ENCODE measurements around the gene ATXN1. TPM values are rescaled to one million over a fixed set of nuclear protein-coding genes. Genes with fewer than 3 reads are reported as not detected.

The ATXN1 gene
- total RNA-seq, 1 donor = 48.5 TPM

DNA sequence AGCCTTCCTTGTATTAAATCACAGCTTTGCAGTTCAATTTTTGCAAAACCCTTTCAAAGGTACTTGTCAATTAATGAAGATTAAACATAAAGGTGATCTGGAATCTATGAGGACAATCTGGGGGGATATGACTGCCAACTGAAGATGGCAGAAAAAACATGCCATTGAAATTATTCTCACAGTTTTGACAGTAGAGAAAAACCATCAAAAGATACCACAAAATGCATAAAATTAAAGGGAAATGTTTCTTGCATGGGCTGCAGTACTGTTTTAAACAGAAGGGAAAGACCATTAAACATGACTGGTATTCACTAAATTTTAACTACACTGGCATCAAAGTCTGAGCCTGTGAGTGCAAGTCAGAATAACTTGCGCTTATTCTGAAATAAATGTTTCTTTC, 194.2 kb downstream of the ATXN1 start:
- no peak for DNase-seq (ENCODE audit: insufficient read length, low spot score, missing footprints)
- H2AFZ ChIP-seq (ENCODE audit: low read length) = no peak overlapping the region
- TF ChIP-seq, protein P1, sequence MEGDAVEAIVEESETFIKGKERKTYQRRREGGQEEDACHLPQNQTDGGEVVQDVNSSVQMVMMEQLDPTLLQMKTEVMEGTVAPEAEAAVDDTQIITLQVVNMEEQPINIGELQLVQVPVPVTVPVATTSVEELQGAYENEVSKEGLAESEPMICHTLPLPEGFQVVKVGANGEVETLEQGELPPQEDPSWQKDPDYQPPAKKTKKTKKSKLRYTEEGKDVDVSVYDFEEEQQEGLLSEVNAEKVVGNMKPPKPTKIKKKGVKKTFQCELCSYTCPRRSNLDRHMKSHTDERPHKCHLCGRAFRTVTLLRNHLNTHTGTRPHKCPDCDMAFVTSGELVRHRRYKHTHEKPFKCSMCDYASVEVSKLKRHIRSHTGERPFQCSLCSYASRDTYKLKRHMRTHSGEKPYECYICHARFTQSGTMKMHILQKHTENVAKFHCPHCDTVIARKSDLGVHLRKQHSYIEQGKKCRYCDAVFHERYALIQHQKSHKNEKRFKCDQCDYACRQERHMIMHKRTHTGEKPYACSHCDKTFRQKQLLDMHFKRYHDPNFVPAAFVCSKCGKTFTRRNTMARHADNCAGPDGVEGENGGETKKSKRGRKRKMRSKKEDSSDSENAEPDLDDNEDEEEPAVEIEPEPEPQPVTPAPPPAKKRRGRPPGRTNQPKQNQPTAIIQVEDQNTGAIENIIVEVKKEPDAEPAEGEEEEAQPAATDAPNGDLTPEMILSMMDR (IDR thresholded peaks at IDR 0.05; ENCODE audit: extremely low read depth, low read depth, low read length) = no peak

DNA sequence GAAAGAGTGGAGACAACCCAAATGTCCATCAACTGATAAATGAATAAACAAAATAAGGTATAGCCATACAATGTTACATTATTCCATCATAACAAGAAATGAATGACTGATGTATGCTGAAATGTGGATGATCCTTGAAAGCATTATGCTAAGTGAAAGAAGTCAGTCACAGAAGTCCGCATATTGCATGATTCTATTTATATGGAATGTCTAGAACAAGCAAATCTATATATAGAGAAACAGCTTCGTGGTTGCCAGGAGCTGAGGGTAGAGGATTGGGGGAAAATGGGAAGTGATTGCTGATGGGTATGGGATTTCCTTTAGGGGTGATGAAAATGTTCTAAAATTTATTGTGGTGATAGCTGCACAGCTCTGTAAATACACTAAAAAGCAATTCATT, 196.8 kb downstream of the ATXN1 start:
- H3K9me3 ChIP-seq (ENCODE audit: low read depth, low read length) = no peaks in the 10 kb centered on the region
- peaks cover 20% of the 10 kb centered on the region for H3K4me1 ChIP-seq (ENCODE audit: insufficient read depth, low read length)
- H3K36me3 ChIP-seq (ENCODE audit: insufficient read depth, low read length) = no peaks in the 10 kb centered on the region
- H3K4me2 ChIP-seq (ENCODE audit: insufficient read depth, low read length) = peak overlapping the region; percentile 43
- no peaks in the 10 kb centered on the region for H3K79me2 ChIP-seq (ENCODE audit: insufficient read depth, low read length)
- H2AFZ ChIP-seq (ENCODE audit: low read length) = no peak overlapping the region
- peak; percentile 52 for DNase-seq (ENCODE audit: insufficient read length, low spot score, missing footprints)
- TF ChIP-seq, protein P1 (IDR thresholded peaks at IDR 0.05; ENCODE audit: extremely low read depth, low read depth, low read length) = no peak
- no peak overlapping the region for H3K4me3 ChIP-seq (ENCODE audit: insufficient read depth, low read length)
- no peak overlapping the region for H3K27ac ChIP-seq (ENCODE audit: low read depth, low read length)
- no peaks in the 10 kb centered on the region for H3K27me3 ChIP-seq (ENCODE audit: insufficient read depth, low read length)
- no peaks in the 10 kb centered on the region for H4K20me1 ChIP-seq (ENCODE audit: insufficient read depth, low read length)

More for the DNA sequence above, 194.2 kb downstream of the ATXN1 start:
- no peak overlapping the region for H3K4me2 ChIP-seq (ENCODE audit: insufficient read depth, low read length)
- H3K36me3 ChIP-seq (ENCODE audit: insufficient read depth, low read length) = no peaks in the 10 kb centered on the region
- H3K4me3 ChIP-seq (ENCODE audit: insufficient read depth, low read length) = no peak overlapping the region
- no peaks in the 10 kb centered on the region for H3K9me3 ChIP-seq (ENCODE audit: low read depth, low read length)
- H3K27me3 ChIP-seq (ENCODE audit: insufficient read depth, low read length) = no peaks in the 10 kb centered on the region
- H3K4me1 ChIP-seq (ENCODE audit: insufficient read depth, low read length) = peaks cover 20% of the 10 kb centered on the region
- no peak overlapping the region for H3K27ac ChIP-seq (ENCODE audit: low read depth, low read length)
- H4K20me1 ChIP-seq (ENCODE audit: insufficient read depth, low read length) = no peaks in the 10 kb centered on the region
- no peaks in the 10 kb centered on the region for H3K79me2 ChIP-seq (ENCODE audit: insufficient read depth, low read length)

DNA sequence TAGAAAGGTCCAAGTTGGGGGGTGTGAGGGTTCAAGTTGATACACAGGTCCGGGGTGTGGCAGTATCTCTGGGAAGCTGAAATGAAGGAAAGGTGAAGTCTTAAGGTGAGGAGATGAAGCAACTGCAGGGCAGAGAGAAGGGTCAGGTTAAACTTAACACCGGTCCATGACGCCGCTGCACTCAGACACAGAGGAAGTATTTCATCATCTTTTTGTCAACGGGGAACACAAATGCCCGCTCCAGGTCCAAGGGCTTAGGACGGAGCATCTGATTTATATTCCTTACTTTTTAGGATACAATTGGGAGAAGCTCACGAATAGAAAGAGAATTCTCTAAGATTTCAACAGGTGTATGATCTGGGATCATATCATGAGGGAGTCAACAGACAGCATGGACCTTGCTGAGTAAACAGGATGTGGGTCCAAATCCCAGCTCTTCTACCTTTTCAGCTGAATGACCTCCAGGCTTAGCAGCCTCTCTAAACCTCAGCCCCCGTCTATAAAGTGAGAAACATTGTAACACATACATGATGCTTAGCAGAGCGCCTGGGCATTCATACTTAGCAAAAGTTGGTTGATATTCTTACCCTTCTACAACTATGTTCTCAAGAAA, 197.5 kb downstream of the ATXN1 start:
- Histone ChIP-seq H3K79me2 (ENCODE audit: insufficient read depth, low read length) (no peaks in the 10 kb centered on the region), H4K20me1 (ENCODE audit: insufficient read depth, low read length) (no peaks in the 10 kb centered on the region), H3K4me2 (ENCODE audit: insufficient read depth, low read length) (peak overlapping the region; percentile 43), H3K9me3 (ENCODE audit: low read depth, low read length) (no peaks in the 10 kb centered on the region), H3K27me3 (ENCODE audit: insufficient read depth, low read length) (no peaks in the 10 kb centered on the region), H3K4me1 (ENCODE audit: insufficient read depth, low read length) (peaks cover 20% of the 10 kb centered on the region), H3K27ac (ENCODE audit: low read depth, low read length) (no peak overlapping the region), H3K4me3 (ENCODE audit: insufficient read depth, low read length) (no peak overlapping the region), H2AFZ (ENCODE audit: low read length) (no peak overlapping the region), H3K36me3 (ENCODE audit: insufficient read depth, low read length) (no peaks in the 10 kb centered on the region)
- TF ChIP-seq, protein P1 (IDR thresholded peaks at IDR 0.05; ENCODE audit: extremely low read depth, low read depth, low read length) = no peak
- DNase-seq (ENCODE audit: insufficient read length, low spot score, missing footprints) = no peak

DNA sequence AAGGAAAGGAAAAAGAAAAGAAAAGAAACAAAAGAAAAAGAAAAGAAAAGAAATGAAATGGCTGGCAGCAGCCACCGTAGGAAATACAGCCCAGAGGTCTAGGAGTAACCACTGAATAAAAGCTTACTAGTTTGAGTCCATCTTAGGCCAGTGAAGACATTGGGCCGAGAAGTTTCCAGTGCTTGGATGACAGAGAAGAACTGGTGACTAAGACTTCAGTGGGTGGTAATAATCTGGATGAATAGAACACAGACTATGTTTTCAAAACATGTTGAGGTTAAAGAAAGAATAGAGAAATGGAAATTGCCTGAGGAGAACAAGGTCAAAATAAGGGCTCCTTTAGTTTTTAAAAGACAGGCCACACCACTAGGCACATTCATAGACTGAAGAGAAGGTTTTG, 198.8 kb downstream of the ATXN1 start:
- no peaks in the 10 kb centered on the region for H3K27me3 ChIP-seq (ENCODE audit: insufficient read depth, low read length)
- H2AFZ ChIP-seq (ENCODE audit: low read length) = no peak overlapping the region
- TF ChIP-seq, protein P1 (IDR thresholded peaks at IDR 0.05; ENCODE audit: extremely low read depth, low read depth, low read length) = no peak
- H3K27ac ChIP-seq (ENCODE audit: low read depth, low read length) = no peak overlapping the region
- H3K36me3 ChIP-seq (ENCODE audit: insufficient read depth, low read length) = no peaks in the 10 kb centered on the region
- H3K9me3 ChIP-seq (ENCODE audit: low read depth, low read length) = no peaks in the 10 kb centered on the region
- H3K4me3 ChIP-seq (ENCODE audit: insufficient read depth, low read length) = no peak overlapping the region
- H3K79me2 ChIP-seq (ENCODE audit: insufficient read depth, low read length) = no peaks in the 10 kb centered on the region
- no peaks in the 10 kb centered on the region for H4K20me1 ChIP-seq (ENCODE audit: insufficient read depth, low read length)
- peaks cover 20% of the 10 kb centered on the region for H3K4me1 ChIP-seq (ENCODE audit: insufficient read depth, low read length)
- peak; percentile 66 for DNase-seq (ENCODE audit: insufficient read length, low spot score, missing footprints)
- no peak overlapping the region for H3K4me2 ChIP-seq (ENCODE audit: insufficient read depth, low read length)
